ENCODE results near the gene CEBPE.

The CEBPE gene

DNA sequence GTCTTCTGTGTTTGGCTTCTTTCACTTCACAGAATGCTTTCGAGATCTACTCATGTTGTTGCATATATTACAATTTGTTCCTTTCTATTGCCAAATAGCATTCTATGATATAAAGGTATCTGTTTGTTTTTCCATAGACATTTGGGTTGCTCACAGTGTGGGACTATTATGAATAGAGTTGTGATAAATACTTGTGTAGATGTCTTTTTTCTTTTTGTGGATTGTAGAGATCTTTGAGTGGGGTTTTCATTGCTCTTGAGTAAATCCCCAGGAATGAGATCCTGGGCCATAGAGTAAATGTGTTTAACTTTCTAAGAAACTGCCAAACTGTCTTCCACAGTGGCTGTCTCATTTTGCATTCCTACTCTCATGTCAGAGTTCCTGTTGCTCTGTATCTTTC is 24.9 kb upstream of the CEBPE start:
- no peak for DNase-seq (ENCODE audit: low read depth)

DNA sequence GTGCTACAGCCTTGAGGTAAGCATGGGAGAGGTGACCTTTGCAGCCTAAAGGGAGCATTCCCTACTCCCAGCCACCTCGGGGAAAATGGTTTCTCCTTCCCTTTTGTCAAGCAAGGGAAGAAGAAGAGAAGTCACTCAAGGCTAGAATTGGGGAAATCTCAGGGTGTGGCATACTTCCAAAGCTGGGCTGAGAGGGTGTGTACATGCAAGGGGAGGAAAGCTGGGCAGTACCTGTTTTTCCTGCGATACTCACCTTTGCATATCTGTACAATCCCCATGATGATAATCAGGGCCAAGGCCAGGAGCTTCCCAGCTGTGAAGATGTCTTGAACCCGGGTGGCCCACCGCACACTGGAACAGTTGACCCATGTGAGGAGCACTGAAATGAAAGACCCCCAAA is 23.8 kb upstream of the CEBPE start:
- no peak for DNase-seq (ENCODE audit: low read depth)

DNA sequence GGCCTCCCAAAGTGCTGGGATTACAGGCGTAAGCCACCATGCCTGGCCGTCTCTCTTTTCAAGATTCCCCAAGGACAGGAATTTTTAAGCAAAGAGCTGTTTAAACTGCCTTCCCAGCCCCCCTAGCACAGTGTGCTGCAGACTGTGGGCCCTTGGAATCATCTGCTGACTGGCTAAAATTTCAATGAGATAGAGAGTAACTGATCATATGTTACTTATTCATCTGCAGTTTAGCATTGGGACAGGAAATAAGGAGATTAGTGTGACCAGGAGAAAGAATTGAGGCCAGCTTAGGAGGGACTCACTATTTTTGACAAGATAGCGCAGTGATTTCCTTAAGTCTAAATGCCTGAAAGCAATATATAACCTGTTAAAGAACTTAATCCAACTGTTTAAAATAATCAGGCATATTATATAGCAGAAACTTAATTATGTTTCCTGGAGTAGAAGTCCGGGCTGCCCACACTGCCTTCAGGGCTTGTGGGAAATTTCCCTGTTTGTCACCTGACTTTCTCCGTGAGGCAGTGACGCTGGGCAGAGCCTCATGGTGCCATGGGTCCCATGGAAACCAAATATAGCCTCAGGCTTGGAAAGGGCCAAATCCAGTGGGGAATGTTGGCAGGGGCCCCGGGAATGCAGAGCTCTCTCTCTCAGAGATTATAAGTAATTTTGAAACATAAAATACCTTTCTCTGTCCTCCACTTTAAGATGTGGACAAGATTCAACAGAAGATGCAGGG is 22.8 kb upstream of the CEBPE start:
- peak; percentile 81 for DNase-seq (ENCODE audit: low read depth)

DNA sequence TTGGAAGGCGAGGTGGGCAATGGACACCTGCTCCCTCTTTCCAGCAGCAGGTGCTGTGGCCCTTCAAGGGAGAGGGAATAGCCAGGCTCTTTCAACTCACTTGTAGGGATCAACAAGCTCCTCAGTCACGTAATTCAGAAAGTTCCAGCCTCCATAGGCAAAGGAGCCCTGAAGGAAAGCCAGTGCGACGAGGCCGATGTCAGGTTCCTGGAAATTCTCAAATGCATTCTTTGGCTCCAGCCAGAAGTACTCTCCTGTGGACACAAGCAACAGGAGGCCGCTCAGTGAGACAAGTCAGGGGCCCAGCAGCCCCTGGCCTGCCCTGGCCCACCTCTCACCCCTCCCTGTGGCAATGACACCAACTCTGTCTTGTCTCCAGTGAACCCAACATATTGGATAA is 21.3 kb upstream of the CEBPE start:
- DNase-seq (ENCODE audit: low read depth), result no peak

DNA sequence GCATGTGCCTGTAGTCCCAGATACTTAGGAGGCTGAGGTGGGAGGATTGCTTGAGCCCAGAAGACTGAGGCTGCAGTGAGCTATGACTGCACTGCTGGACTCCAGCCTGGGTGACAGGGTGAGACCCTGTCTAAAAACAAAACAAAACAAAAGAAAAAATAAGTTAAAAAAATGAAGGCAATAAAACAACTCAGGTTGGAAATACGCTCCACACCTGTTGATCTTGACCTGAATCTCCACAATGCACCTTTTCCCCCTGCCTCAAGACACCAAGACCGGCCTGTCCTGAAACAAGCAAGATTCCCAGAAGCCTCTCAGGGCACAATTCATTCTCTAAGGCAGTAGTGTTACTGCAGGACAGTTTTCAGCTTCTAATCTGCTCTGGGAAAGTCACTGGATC is 20.8 kb upstream of the CEBPE start:
- DNase-seq (ENCODE audit: low read depth), result no peak

DNA sequence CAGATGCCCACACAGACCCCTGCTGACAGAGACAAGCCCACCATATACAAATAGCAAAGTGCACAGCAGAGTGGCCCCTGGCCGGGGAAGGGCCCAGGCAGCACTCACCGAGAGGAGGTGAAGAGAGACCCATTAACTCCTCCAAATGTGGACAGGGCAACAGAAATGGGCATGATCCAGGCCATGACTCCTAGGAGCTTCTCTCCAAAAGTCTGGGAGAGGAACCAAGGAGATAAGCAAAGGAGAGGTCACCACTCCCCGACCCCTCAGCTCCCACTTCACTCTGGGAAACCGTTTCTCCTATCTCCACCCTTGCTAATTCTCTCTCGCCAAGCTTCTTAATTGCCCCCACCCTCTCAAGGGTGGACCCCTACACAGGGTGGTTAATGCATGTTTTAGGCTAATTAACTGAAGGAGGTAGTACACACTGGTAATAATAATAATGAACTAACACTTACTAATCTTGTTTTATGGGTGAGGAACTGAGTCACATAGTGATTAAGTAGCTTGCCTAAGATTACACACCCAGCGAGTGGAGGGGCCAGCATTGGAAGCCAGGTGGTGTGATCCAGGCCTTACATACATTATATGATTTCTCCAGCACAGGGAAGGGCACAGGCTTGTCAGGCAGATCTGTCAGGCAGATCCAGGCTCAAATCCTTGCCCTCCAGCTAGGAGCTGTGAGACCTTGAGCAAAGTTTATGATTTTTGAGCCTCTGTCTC is 18.9 kb upstream of the CEBPE start:
- no peak for DNase-seq (ENCODE audit: low read depth)

DNA sequence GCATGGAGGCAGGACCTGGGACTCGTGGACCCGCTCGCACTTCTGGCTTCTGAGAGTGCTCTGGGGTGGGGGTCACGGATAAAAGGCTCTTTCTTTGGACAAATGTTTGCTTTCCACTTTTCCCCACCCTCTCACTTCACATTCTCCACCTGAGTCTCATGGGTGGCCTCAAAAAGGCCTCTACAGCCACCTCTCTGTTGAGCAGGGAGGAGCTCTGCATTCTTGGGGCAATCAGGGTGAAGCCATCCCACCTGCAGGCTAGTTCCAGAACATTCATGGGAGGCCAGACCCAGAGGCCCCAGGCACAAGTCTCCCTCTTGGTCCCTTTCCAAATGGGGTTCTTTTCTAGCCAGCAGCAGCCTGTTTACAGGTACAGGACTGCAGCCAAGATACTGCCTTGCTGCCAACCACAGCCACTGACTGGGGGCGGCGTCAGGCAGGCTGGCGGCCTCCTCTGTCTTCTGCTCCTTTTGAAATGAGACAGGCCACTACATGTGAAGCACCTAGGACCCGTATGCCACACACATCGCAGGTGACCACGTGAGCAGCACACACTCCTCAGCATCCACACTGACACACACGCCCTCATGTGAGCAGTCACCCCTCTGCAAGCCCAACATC is 18.2 kb upstream of the CEBPE start:
- no peak for DNase-seq (ENCODE audit: low read depth)

DNA sequence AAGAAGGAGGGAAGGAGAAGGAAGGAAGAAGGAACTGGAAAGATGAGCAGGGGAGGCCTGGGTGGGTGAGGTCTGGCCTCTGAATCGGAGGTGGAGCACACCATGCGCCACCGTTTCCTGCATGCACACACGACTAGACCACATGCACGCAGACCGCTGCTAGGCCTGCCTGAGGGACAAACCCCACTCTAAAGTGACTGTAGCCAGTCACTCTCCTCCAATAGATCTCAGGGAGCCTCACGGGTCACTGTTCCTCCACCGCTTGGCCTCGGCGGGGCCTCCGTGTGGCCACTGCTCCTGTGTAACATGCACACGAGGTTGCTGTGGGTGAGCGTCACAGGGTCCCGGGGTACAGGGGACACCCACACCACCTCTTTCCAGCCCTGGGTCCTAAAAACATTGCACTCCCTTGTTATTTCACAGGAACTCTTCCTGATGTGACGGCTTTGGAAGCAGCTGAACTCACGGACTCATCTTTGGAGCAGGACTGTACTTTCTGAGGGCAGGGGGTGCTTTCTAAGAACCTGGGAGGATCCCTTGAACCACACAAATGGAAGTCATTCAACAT is 17.6 kb upstream of the CEBPE start:
- DNase-seq (ENCODE audit: low read depth), result no peak

DNA sequence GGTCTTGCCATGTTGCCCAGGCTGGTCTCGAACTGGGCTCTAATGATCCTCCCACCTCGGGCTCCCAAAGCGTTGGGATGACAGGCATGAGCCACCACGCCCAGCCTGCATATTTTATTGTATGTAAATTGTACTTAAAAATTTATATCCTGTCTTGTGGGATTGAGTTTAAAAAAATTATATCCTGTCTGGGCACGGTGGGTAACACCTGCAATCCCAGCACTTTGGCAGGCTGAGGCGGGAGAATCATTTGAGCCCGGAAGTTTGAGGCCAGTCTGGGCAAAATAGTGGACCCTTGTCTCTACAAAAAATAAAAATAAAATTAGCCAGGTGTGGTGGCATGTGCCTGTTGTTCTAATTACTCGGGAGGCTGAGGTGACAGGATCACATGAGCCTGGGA is 13.9 kb upstream of the CEBPE start:
- no peak for DNase-seq (ENCODE audit: low read depth)

DNA sequence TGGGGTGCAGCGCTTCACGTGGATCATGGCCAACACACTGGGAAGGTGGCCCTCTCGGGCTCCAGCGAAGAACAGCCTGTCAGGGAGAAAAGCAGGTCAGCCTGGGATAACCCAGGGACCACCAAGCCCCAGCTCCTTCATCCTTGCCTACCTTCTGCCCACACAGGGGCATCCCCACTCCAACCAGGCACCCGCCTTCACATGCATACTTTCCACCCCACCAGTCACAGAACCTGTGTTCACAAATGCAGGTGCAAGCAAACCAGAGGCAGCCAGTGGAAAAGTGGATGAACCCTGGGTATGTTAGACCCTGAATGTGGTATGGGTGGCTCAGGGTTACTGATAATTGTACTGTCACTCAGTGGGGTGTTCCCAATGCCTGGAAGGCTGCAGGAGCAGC is 12.4 kb upstream of the CEBPE start:
- DNase-seq (ENCODE audit: low read depth), result no peak

DNA sequence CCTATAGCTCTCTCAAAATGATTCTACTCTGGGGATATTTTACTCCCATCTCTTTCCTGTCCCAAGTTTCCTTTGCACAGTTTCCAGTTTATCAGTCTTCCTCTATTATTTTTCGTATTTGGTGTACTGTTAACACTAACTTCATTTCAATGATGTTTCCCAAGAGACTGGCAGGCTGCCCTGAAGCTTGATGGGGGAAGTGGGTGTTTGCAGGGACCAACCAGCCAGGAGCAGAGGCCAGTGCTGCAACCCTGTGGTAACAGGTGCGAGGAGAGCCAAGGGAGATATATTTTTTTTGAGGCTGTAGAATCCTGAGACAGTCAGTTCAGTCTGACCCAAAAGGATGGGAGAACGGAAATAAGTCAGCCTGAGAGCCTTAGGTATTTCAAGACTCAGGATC is 11.8 kb upstream of the CEBPE start:
- no peak for DNase-seq (ENCODE audit: low read depth)

DNA sequence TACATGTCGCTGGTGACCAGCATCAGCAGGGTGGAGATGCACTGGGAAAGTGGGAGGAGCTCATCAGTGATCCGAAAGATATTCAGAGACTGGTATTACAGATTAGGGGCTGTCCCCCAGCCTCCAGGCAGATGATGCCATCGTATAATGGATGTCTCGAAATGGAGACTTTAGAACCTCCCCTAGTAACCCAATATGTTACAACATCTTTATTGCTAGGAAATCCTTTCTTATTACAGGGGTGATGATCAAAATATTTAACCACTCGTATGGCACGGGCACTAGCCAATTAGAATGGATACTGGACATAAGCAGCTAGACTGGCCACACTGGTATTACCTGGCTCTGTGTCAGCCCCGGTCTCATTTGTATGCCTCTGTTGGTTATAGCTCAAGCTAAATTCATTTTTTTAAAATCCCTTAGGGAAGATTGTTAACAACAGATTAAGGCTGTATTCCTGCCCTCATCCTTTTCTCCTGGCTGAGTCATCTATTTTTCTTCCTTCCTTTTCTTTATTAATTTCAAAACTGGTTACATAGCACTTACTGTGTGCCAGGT is 10.8 kb upstream of the CEBPE start:
- no peak for DNase-seq (ENCODE audit: low read depth)

DNA sequence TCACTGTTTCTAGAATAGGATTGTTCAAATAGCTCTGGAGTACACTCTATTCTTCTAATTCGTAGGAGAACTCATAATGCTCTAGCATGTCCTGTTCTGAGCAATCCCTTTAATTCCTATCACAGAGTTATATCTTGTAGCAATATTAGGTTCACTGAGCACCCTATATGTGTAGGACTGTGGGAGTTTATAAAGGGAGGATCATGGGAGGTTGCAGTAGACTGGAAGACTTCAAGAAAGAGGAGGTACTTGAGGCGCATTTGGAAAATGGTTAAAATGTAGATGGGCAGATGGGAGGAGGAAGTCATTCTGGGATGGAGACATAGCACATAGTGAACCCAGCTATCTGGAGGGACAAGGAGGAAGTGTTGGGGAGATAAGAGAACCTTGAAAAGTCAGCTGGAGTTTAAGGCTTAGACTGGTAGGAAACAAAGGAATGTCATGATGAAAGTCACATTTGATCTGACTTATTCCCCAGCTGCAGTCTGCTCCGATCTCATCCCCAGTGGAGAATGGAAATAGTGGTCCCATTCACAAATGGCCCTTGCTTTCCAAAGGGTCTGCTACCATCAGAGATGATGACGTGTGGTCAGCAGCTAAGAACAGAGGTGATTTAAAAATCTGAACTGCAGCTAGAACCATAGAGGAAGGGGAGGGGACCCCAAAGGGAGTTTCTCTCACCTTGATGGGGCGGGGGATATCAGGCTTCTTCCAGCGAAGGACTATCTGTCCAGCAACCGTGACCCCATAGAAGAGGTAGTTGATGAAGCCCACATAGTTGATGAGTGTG is 10.1 kb upstream of the CEBPE start:
- DNase-seq (ENCODE audit: low read depth), result no peak

DNA sequence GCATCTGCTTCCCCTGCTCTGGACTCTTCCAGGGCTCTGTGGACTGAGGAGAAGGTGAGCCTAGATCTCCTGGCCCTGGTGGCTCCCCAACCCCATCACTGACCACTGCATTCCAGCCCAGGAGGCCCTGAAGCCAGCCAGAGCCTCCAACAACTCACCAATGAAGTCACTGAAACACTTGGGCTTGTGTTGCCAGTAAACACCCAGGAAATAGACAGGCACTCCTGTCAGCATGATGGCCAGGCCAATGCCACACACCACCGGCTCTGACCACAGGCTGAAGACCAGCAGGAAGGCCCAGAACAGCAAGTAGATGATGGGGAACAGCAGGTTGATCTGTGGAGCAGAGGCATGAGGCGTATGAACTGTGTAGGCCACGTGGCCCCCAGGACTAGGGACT is 8.8 kb upstream of the CEBPE start:
- no peak for DNase-seq (ENCODE audit: low read depth)

DNA sequence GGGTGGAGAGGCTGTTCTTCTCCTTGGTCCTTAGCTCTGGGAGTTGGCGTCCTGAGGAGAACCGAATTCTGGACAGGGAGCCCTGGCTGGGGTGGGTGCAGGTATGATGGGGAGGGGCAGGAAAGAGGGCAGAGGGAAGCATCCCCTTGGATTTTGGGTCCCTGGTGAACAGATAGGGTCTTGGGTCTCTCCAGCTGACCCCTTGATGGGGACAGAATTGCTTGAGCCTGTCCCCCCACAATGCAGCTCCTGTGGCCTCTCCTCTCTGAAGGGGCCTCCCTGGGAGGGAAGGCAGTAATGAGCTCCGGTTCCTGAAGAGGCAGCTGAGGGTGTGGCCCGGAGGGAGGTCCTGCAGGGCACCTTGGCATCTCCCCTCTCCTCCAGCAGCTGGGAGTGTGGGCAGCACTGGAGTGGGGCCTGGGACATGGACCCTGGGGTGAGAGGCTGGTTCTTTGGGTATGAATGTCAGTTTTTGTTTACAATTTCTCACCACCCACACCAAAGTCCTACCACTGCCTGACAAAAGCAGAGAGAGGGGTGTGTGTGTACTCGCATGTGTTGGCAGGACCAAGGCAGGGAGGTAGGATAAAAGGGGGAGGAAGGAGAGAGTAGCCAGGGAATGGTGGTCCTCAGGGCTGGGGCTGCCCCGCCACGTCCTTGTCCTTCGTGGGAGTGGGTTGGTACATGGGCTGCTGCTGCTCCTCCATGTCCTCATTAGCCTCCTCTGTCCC is 7.7 kb upstream of the CEBPE start:
- no peak for DNase-seq (ENCODE audit: low read depth)

DNA sequence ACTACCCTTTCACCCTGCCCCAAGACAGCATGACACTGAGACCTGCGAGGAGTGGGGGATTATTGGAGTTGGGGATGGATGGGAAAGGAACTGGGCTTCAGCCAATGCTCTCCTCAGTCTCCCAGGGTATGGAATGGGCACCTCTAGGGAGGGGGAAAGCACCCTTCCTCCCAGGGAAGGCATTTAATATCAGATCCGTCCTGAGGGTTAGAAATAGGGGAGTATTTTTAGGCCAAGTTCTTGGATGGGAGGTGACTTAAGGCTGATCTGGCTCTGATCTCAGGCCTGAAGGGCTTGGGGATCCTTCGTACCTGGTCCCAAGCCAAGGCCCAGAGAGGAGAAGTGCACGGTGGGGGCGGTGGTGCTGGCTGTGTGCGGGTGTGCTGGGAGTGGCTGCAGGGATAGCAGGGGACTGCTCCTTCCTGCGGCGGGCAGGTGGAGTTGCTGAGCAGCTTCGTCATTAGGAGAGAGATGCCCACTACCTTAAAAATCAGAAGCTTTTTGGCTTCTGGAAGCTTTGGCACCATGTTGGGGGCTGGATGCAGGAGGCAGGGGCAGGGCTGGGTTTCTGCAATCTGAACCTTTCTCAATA is 7.0 kb upstream of the CEBPE start:
- no peak for DNase-seq (ENCODE audit: low read depth)

DNA sequence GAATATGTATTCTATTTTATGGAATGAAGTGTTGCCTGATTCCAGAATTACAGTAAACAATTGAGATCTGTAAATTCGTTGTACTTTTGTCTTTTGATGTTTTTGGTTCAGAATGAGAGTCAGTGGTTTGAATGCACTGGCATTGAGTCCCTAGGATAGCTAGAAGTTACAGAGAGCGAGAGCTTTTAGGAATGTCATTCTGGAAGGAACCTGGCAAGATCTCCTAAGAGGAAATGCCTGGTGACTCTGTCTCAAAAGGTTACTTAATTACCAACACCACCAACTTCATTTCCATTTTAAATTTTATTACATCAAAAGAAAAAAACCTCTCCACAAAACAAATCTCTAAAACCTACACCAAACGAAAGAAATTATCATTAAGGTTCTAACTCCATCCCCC is 6.0 kb upstream of the CEBPE start:
- DNase-seq (ENCODE audit: low read depth), result no peak

DNA sequence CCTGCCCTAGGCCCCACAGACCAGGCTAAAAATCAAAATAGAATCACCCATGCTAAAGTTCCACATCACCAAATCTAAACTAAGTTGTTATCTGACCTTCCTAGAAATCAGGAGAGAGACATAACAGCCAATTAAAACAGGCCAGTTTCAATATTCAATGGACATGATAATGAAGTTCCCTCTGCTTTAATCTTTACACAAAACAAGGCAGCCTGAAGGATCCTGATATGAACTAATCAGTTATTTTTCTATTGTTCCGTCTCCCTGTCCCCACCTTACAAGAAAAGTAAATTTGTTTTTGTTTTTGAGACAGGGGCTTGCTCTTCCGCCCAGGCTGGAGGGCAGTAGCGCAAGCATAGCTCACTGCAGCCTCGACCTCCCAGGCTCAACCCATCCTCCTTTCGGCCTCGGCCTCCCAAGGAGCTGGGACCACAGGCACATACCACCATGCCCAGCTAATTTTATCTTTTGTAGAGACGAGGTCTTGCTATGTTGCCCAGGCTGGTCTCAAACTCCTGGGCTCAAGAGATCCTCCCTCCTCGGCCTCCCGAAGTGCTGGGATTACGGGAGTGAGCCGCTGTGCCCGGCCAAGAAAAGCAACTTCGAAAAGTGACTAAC is 5.4 kb upstream of the CEBPE start:
- no peak for DNase-seq (ENCODE audit: low read depth)

DNA sequence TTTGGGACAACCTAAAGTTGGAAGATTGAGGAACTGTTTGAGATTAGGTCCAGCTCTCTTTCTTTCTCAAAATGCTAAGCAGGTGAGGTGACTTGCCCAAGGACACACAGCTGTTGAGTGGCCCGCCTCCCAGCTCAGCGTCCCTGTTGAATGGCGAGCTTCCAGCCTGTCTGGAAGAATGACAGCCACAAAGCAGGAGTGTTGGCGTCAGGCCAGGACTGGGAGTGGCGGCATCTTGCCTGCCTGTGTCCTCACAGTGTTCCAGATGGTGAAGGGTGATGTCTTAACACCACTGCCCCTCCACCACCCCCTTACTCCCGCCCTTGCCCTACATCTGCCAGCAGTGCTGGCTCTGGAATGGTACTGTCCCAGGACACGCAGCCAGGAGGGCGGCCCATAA is 4.4 kb upstream of the CEBPE start:
- DNase-seq (ENCODE audit: low read depth), result no peak

DNA sequence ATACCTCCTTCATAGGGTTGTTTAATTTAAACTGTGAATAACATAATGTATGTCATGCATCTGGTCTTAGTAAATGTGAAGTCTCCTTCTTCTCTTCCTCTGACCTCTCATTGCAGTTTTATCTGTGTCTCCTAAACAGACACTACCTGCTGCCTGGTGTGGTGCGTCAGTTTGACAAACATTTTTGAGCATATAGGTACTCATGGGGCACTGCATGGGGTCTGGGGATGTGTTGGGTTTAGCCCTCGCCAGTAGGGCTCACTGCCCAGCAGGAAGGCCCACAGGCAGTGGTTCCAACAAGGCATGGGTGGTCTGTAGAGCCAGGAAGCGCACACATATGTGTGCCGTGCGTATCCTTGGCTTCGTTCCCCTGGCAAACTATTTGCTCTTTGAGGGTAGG is 3.0 kb upstream of the CEBPE start:
- DNase-seq (ENCODE audit: low read depth), result no peak

All from GM04504 (cell line).